ENCODE results near the gene CABYR. TPM values are rescaled to one million over a fixed set of nuclear protein-coding genes. Genes with fewer than 3 reads are reported as not detected.
A peak's percentile ranks its signal among the peaks of the same experiment; 100 is the strongest.

Gene CABYR
- total and polyA plus RNA-seq, 4 donors, result 0.39 to 1.6 (median 0.94) TPM

DNA sequence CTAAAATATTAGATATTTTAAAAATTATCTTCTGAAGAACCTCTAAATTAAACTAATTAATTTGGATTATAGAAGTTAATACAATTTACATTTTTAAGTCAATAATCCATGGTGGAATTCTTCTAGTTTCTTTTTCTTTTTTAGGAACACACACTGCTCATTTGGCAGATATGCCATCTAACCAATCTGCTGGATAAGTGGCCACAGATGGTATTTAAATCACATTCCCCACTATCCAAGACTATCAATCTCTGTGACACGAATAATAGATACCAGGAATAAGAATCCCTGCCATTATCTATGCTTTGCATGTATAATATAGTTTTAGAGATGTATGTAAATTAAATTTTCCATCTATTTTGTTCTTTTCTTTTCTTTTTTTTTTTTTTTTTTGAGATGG lies 58.5 kb downstream of the CABYR start:
- no peak overlapping the region for H3K4me3 ChIP-seq
- no peaks in the 10 kb centered on the region for H3K27me3 ChIP-seq (ENCODE audit: control insufficient read depth in 3 of 3, insufficient read depth in 3 of 3, low read length in 2 of 3)
- no peak overlapping the region for H3K9ac ChIP-seq (ENCODE audit: insufficient read depth in 1 of 2, low read length in 2 of 2)
- no peak for ATAC-seq (ENCODE audit: insufficient read depth, low FRiP score)
- no peaks in the 10 kb centered on the region for H3K36me3 ChIP-seq (ENCODE audit: control insufficient read depth in 4 of 4, insufficient read depth in 4 of 4, low read length in 4 of 4)
- TF ChIP-seq, protein P1, sequence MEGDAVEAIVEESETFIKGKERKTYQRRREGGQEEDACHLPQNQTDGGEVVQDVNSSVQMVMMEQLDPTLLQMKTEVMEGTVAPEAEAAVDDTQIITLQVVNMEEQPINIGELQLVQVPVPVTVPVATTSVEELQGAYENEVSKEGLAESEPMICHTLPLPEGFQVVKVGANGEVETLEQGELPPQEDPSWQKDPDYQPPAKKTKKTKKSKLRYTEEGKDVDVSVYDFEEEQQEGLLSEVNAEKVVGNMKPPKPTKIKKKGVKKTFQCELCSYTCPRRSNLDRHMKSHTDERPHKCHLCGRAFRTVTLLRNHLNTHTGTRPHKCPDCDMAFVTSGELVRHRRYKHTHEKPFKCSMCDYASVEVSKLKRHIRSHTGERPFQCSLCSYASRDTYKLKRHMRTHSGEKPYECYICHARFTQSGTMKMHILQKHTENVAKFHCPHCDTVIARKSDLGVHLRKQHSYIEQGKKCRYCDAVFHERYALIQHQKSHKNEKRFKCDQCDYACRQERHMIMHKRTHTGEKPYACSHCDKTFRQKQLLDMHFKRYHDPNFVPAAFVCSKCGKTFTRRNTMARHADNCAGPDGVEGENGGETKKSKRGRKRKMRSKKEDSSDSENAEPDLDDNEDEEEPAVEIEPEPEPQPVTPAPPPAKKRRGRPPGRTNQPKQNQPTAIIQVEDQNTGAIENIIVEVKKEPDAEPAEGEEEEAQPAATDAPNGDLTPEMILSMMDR (IDR thresholded peaks at IDR 0.05; ENCODE audit: control extremely low read depth, extremely low read depth), result no peak
- no peak overlapping the region for H3K27ac ChIP-seq (ENCODE audit: low read depth in 1 of 2, low read length in 1 of 2)
- no peak for DNase-seq
- WGBS, 2 donors, result 91% methylated on average over 1 of the region's 1 CpG
- H3K9me3 ChIP-seq (ENCODE audit: control insufficient read depth in 4 of 4, insufficient read depth in 3 of 4, low read length in 3 of 4), result no peaks in the 10 kb centered on the region
- peaks cover 0 to 3% (median 0%) of the 10 kb centered on the region in 5 donors for H3K4me1 ChIP-seq (ENCODE audit: control insufficient read depth in 5 of 5, insufficient read depth in 5 of 5, low read length in 5 of 5)

DNA sequence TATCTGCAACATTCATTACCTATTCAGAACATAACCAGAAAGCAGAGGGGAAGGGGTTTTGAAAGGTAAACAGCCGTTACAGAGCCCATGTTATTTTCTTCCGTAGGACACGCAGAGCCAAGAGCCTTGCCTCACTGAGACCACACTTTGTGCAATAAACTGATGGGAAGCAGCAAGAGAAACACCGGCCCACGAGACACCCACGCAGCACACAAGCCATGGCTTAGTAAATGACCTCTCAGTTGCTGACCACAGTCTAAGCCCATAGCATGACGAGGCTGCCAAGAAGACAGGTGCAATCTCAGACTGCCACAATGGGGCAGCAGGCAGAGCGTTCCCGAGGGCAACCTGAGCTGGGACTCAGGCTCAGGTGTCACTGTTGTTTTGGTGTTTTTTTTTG lies 59.6 kb downstream of the CABYR start:
- ATAC-seq (ENCODE audit: insufficient read depth, low FRiP score), result no peak
- no peak overlapping the region for H3K4me3 ChIP-seq
- no peak for DNase-seq
- TF ChIP-seq, protein P1 (IDR thresholded peaks at IDR 0.05; ENCODE audit: control extremely low read depth, extremely low read depth), result no peak
- WGBS, 2 donors, result 44 to 79% methylated on average over 9 of the region's 9 CpGs
- no peaks in the 10 kb centered on the region for H3K36me3 ChIP-seq (ENCODE audit: control insufficient read depth in 4 of 4, insufficient read depth in 4 of 4, low read length in 4 of 4)
- no peaks in the 10 kb centered on the region for H3K27me3 ChIP-seq (ENCODE audit: control insufficient read depth in 3 of 3, insufficient read depth in 3 of 3, low read length in 2 of 3)
- H3K4me1 ChIP-seq (ENCODE audit: control insufficient read depth in 5 of 5, insufficient read depth in 5 of 5, low read length in 5 of 5), result peaks cover 0 to 3% (median 0%) of the 10 kb centered on the region in 5 donors
- H3K9me3 ChIP-seq (ENCODE audit: control insufficient read depth in 4 of 4, insufficient read depth in 3 of 4, low read length in 3 of 4), result no peaks in the 10 kb centered on the region
- H3K27ac ChIP-seq (ENCODE audit: low read depth in 1 of 2, low read length in 1 of 2), result no peak overlapping the region
- no peak overlapping the region for H3K9ac ChIP-seq (ENCODE audit: insufficient read depth in 1 of 2, low read length in 2 of 2)

DNA sequence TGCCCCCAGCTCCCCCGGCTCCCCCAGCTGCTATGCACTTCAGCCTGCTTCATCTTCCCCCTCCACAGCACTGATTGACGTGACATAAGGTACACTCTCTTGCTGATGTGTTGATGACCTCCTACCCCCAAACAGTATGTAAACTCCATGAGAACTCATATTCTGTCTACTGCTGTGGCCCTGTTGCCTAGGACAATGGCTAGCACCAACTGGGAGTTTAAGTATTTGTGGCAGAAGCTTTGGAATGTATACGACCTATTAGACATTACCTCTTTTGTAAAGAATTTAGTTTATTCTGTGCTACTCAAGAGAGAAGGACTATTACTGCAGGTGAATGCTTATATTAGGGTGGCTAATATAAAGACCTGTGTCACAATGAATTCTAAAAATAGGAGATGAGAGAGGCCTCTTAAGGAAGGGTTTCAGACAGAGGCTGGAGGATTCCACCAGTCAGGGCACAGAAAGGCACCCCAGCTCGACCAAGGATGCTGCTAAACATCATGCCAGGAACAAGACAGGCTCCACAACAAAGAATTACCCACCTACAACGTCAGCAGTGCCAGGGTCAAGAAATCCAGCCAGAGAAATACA lies 60.6 kb downstream of the CABYR start:
- Histone ChIP-seq H3K27ac (ENCODE audit: low read depth in 1 of 2, low read length in 1 of 2) (no peak overlapping the region), H3K4me3 (no peak overlapping the region), H3K9ac (ENCODE audit: insufficient read depth in 1 of 2, low read length in 2 of 2) (no peak overlapping the region), H3K4me1 (ENCODE audit: control insufficient read depth in 5 of 5, insufficient read depth in 5 of 5, low read length in 5 of 5) (peaks cover 0 to 4% (median 0%) of the 10 kb centered on the region in 5 donors), H3K36me3 (ENCODE audit: control insufficient read depth in 4 of 4, insufficient read depth in 4 of 4, low read length in 4 of 4) (no peaks in the 10 kb centered on the region), H3K27me3 (ENCODE audit: control insufficient read depth in 3 of 3, insufficient read depth in 3 of 3, low read length in 2 of 3) (no peaks in the 10 kb centered on the region), H3K9me3 (ENCODE audit: control insufficient read depth in 4 of 4, insufficient read depth in 3 of 4, low read length in 3 of 4) (no peaks in the 10 kb centered on the region)
- peak in 2 of 3 donors; percentile 12 to 16 for DNase-seq
- WGBS, 2 donors, result 82 to 93% methylated on average over 5 of the region's 5 CpGs
- ATAC-seq (ENCODE audit: insufficient read depth, low FRiP score), result no peak
- TF ChIP-seq, protein P1 (IDR thresholded peaks at IDR 0.05; ENCODE audit: control extremely low read depth, extremely low read depth), result no peak
